SU-DHL-6 (cell line): ENCODE data around the gene HBE1.

Source experiments
- EZH2phosphoT487 ChIP-seq: fragments of 200-600 bp; sonication (generic), shearing (Covaris generic); conservative IDR thresholded peaks from 2 replicates; pipeline ENCODE4 v1.6.1; 2018; ENCODE audit warnings: mild to moderate bottlenecking, antibody characterized with exemption, low read length, moderate library complexity, mixed read lengths
- TF ChIP-seq, protein P1 (sequence below): fragments of 200-600 bp; sonication (generic); IDR thresholded peaks from one replicate; pipeline ENCODE4 v1.5.1; 2017; ENCODE audit warnings: antibody characterized with exemption, mild to moderate bottlenecking, low read length, moderate library complexity; ENCODE audit not compliant: insufficient read depth, poor library complexity, severe bottlenecking

DNA sequence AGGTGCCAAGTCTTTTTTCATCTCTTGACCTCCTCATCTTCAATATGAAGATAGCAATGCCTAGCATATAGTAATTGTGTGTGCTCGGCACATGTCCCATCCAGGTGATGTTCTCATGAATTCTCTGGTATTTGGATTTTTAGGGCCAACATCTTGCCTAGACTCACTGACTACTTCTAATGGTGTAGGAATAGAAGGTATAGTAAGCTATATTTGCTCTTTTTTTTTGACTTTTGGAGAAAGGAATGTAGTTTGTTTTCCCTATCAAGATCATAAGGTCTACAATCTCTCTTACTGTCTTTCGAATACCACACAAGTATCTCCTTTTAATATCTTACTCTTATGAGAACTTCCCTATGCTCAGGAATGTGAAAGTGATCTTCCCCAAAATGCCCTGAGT is 38.6 kb downstream of the HBE1 start:
- TF ChIP-seq, protein P1, sequence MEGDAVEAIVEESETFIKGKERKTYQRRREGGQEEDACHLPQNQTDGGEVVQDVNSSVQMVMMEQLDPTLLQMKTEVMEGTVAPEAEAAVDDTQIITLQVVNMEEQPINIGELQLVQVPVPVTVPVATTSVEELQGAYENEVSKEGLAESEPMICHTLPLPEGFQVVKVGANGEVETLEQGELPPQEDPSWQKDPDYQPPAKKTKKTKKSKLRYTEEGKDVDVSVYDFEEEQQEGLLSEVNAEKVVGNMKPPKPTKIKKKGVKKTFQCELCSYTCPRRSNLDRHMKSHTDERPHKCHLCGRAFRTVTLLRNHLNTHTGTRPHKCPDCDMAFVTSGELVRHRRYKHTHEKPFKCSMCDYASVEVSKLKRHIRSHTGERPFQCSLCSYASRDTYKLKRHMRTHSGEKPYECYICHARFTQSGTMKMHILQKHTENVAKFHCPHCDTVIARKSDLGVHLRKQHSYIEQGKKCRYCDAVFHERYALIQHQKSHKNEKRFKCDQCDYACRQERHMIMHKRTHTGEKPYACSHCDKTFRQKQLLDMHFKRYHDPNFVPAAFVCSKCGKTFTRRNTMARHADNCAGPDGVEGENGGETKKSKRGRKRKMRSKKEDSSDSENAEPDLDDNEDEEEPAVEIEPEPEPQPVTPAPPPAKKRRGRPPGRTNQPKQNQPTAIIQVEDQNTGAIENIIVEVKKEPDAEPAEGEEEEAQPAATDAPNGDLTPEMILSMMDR = no peak
- TF ChIP-seq EZH2phosphoT487 = no peak
